H1 (cell line): ENCODE measurements around the gene PBX2. TPM values are rescaled to one million over a fixed set of nuclear protein-coding genes. Genes with fewer than 3 reads are reported as not detected.

Source experiments
- CTCF ChIA-PET: fragments of 300-600 bp; sonication (Branson Sonifier 250); formaldehyde crosslinking; loops from one replicate; lab custom pipeline; 2021; ENCODE audit not compliant: partially characterized antibody; lab: Charles Lee
- POLR2A ChIA-PET: fragments of 300-600 bp; sonication (Branson Sonifier 250); formaldehyde crosslinking; loops from one replicate; lab custom pipeline; 2021; ENCODE audit warnings: inconsistent platforms; ENCODE audit not compliant: partially characterized antibody; lab: Charles Lee
- DNase-seq, 2 experiments: peaks; one replicate each; pipeline versions ENCODE4 v3.0.0 to v3.0.0-alpha.2; 2010 to 2022; ENCODE audit warnings: low spot score in 2 of 2, low read depth in 1 of 2, mixed read lengths in 1 of 2
- FAIRE-seq: peaks from 2 replicates; lab custom pipeline; 2011; peaks lifted over from hg19 to GRCh38; lab: Jason Lieb, UNC
- H2AFZ ChIP-seq: 2 replicates; pipeline ENCODE4 v1.8.1; 2012; ENCODE audit warnings: low read length, inconsistent platforms
- H2AK5ac ChIP-seq: 2 replicates; pipeline ENCODE4 v1.6.1; 2013; ENCODE audit warnings: low read depth, low read length
- H2BK120ac ChIP-seq: replicated peaks from 2 replicates; pipeline ENCODE3; 2013; ENCODE audit warnings: low read depth, low read length, inconsistent platforms
- H2BK12ac ChIP-seq: 2 replicates; pipeline ENCODE4 v1.6.1; 2013; ENCODE audit warnings: low read depth, low read length
- H2BK15ac ChIP-seq: 2 replicates; pipeline ENCODE4 v1.6.1; 2013; ENCODE audit warnings: low read length
- H2BK20ac ChIP-seq: 2 replicates; pipeline ENCODE4 v1.6.1; 2013; ENCODE audit warnings: low read length
- H2BK5ac ChIP-seq: 2 replicates; pipeline ENCODE4 v1.6.1; 2013; ENCODE audit warnings: low read depth, low read length
- H3K14ac ChIP-seq: 2 replicates; pipeline ENCODE4 v1.6.1; 2013; ENCODE audit warnings: inconsistent platforms; ENCODE audit not compliant: insufficient read length
- H3K18ac ChIP-seq: 2 replicates; pipeline ENCODE4 v1.6.1; 2013; ENCODE audit warnings: low read length; ENCODE audit errors: extremely low read depth
- H3K23ac ChIP-seq: 2 replicates; pipeline ENCODE4 v1.6.1; 2013; ENCODE audit warnings: inconsistent platforms; ENCODE audit not compliant: insufficient read length
- H3K23me2 ChIP-seq: 2 replicates; pipeline ENCODE4 v1.6.1; 2013; ENCODE audit warnings: low read depth, low read length
- H3K27ac ChIP-seq: 2 replicates; pipeline ENCODE4 v1.6.1; 2011; ENCODE audit warnings: low read depth, low read length, inconsistent platforms
- H3K27me3 ChIP-seq, 4 experiments: replicated peaks in 1 of 4; 1 replicate in 1 of 4; 2 replicates in 3 of 4; pipeline versions ENCODE4 v1.6.1 to v1.8.1; 2011 to 2013; ENCODE audit warnings: low read length in 3 of 4, mild to moderate bottlenecking in 3 of 4, inconsistent platforms in 2 of 4, mixed read lengths in 2 of 4, moderate library complexity in 1 of 4; ENCODE audit not compliant: control insufficient read depth in 3 of 4, insufficient read depth in 3 of 4; ENCODE audit errors: extremely low read depth in 1 of 4
- H3K36me3 ChIP-seq, 4 experiments: 2 replicates each; pipeline versions ENCODE4 v1.6.1 to v1.8.1; 2011 to 2013; ENCODE audit warnings: mild to moderate bottlenecking in 4 of 4, low read length in 3 of 4, moderate library complexity in 2 of 4, control low read depth in 1 of 4, inconsistent platforms in 1 of 4; ENCODE audit not compliant: insufficient read depth in 4 of 4, control insufficient read depth in 2 of 4
- H3K4ac ChIP-seq: replicated peaks from 2 replicates; pipeline ENCODE3; 2013; ENCODE audit warnings: low read length, low read depth, mixed read lengths, inconsistent platforms; ENCODE audit not compliant: insufficient read length
- H3K4me1 ChIP-seq, 4 experiments: replicated peaks in 1 of 4; 1 replicate in 1 of 4; 2 replicates in 3 of 4; pipeline versions ENCODE4 v1.6.1 to v1.8.1; 2011 to 2013; ENCODE audit warnings: low read length in 3 of 4, inconsistent platforms in 2 of 4, mixed read lengths in 1 of 4; ENCODE audit not compliant: insufficient read depth in 4 of 4, control insufficient read depth in 3 of 4
- H3K4me2 ChIP-seq, 2 experiments: 2 replicates each; pipeline versions ENCODE4 v1.6.1 to v1.8.1; 2011 to 2013; ENCODE audit warnings: low read depth in 2 of 2, low read length in 2 of 2, control low read depth in 1 of 2, inconsistent platforms in 1 of 2, mild to moderate bottlenecking in 1 of 2; ENCODE audit not compliant: insufficient read depth in 1 of 2
- H3K4me3 ChIP-seq, 4 experiments: fragments of 200-600, 300-600 bp in 1 of 4; sonication (generic), shearing (Covaris generic), sonication (Bioruptor Twin) in 1 of 4; 2 replicates each; pipeline versions ENCODE4 v1.5.1 to v1.8.1; 2011 to 2016; ENCODE audit warnings: low read length in 4 of 4, low read depth in 3 of 4, control low read depth in 2 of 4, inconsistent platforms in 2 of 4, mild to moderate bottlenecking in 2 of 4, mixed read lengths in 1 of 4, moderate library complexity in 1 of 4; ENCODE audit not compliant: insufficient read depth in 2 of 4; ENCODE audit errors: extremely low read depth in 1 of 4
- H3K56ac ChIP-seq: replicated peaks from 2 replicates; pipeline ENCODE3; 2013; ENCODE audit warnings: low read depth, mild to moderate bottlenecking, mixed read lengths, low read length, inconsistent platforms; ENCODE audit not compliant: insufficient read length
- H3K79me1 ChIP-seq: 2 replicates; pipeline ENCODE4 v1.6.1; 2013; ENCODE audit warnings: low read depth, low read length, control low read depth
- H3K79me2 ChIP-seq, 2 experiments: 2 replicates each; pipeline versions ENCODE4 v1.6.1 to v1.8.1; 2012 to 2013; ENCODE audit warnings: low read length in 2 of 2, mild to moderate bottlenecking in 2 of 2, inconsistent platforms in 1 of 2; ENCODE audit not compliant: insufficient read depth in 2 of 2, control insufficient read depth in 1 of 2
- H3K9ac ChIP-seq, 4 experiments: replicated peaks in 1 of 4; 1 replicate in 1 of 4; 2 replicates in 3 of 4; pipeline versions ENCODE4 v1.6.1 to v1.8.1; 2011 to 2013; ENCODE audit warnings: low read depth in 3 of 4, low read length in 3 of 4, control low read depth in 2 of 4, mild to moderate bottlenecking in 2 of 4, moderate library complexity in 2 of 4, inconsistent platforms in 1 of 4; ENCODE audit errors: extremely low read depth in 1 of 4
- H3K9me3 ChIP-seq, 2 experiments: 2 replicates each; pipeline versions ENCODE4 v1.6.1 to v1.8.1; 2012 to 2013; ENCODE audit warnings: mild to moderate bottlenecking in 2 of 2, moderate library complexity in 2 of 2, control low read depth in 1 of 2, inconsistent platforms in 1 of 2, low read depth in 1 of 2, low read length in 1 of 2, mixed read lengths in 1 of 2; ENCODE audit not compliant: insufficient read depth in 2 of 2
- H4K20me1 ChIP-seq, 2 experiments: replicated peaks in 1 of 2; 2 replicates each; pipeline versions ENCODE3 to v1.8.1; 2011 to 2013; ENCODE audit warnings: inconsistent platforms in 2 of 2, low read length in 2 of 2, mild to moderate bottlenecking in 1 of 2; ENCODE audit not compliant: insufficient read depth in 2 of 2, control insufficient read depth in 1 of 2
- H4K5ac ChIP-seq: 2 replicates; pipeline ENCODE4 v1.6.1; 2013; ENCODE audit warnings: low read length, low read depth, mixed read lengths, inconsistent platforms; ENCODE audit not compliant: insufficient read length
- H4K8ac ChIP-seq: 2 replicates; pipeline ENCODE4 v1.8.0; 2013; ENCODE audit warnings: mild to moderate bottlenecking, moderate library complexity, low read length, inconsistent platforms; ENCODE audit not compliant: insufficient read depth; ENCODE audit errors: extremely low read depth
- H4K91ac ChIP-seq: replicated peaks from 2 replicates; pipeline ENCODE3; 2013; ENCODE audit warnings: low read length, mixed read lengths, inconsistent platforms; ENCODE audit not compliant: insufficient read length
- HDAC2 ChIP-seq, 2 experiments: fragments of 300-600 bp in 1 of 2; sonication (generic) in 1 of 2; IDR thresholded peaks; 2 replicates each; pipeline ENCODE4 v1.6.1; 2011 to 2012; ENCODE audit warnings: low read depth in 2 of 2, low read length in 2 of 2, mild to moderate bottlenecking in 2 of 2, moderate library complexity in 2 of 2, borderline replicate concordance in 1 of 2, inconsistent platforms in 1 of 2
- JUN ChIP-seq: IDR thresholded peaks from 2 replicates; pipeline ENCODE4 v1.6.1; 2011; ENCODE audit warnings: low read depth, mild to moderate bottlenecking, improper control_type of control experiment, low read length
- MAFK ChIP-seq: IDR thresholded peaks from 2 replicates; pipeline ENCODE4 v1.6.1; 2012; ENCODE audit warnings: low read depth, mild to moderate bottlenecking, improper control_type of control experiment, low read length
- RBBP5 ChIP-seq: IDR thresholded peaks from 2 replicates; pipeline ENCODE4 v1.7.1; 2012; ENCODE audit warnings: low read depth, mild to moderate bottlenecking, inconsistent platforms, low read length, moderate library complexity, borderline replicate concordance
- RXRA ChIP-seq: IDR thresholded peaks from 2 replicates; pipeline ENCODE4 v1.6.1; 2011; ENCODE audit warnings: low read depth, mild to moderate bottlenecking, low read length, moderate library complexity; ENCODE audit not compliant: insufficient read depth
- SAP30 ChIP-seq: fragments of 300-600 bp; sonication (generic); IDR thresholded peaks from 2 replicates; pipeline ENCODE4 v1.7.1; 2012; ENCODE audit warnings: low read length, moderate library complexity, mild to moderate bottlenecking, inconsistent platforms; ENCODE audit not compliant: insufficient read depth, insufficient replicate concordance
- TAF7 ChIP-seq: optimal IDR thresholded peaks from 2 replicates; pipeline ENCODE3; 2011; ENCODE audit warnings: low read depth, mild to moderate bottlenecking, inconsistent platforms, low read length, moderate library complexity, borderline replicate concordance
- YY1 ChIP-seq: IDR thresholded peaks from 2 replicates; pipeline ENCODE4 v1.6.1; 2011; ENCODE audit warnings: low read depth, mild to moderate bottlenecking, low read length
- polyA plus RNA-seq, 7 experiments: library from polyadenylated mRNA; depleted of rRNA in 3 of 7; stranded (reverse) in 5 of 7; unstranded in 2 of 7; fragments of >200 nt in 5 of 7; fragments of 200-250 nt in 2 of 7; gene quantifications; 1 replicate in 5 of 7; 2 replicates in 1 of 7; 4 replicates in 1 of 7; pipeline versions ENCODE4 v1.2.1 to v1.2.3, GENCODE V29; 2011 to 2013; ENCODE audit warnings: missing spikeins in 2 of 7, mixed read lengths in 2 of 7
- total RNA-seq: library from RNA; stranded (reverse); fragmentation: NEBNext Ultra II Directional; extraction: Animal tissue kit (Norgen Biotek cat#: 25700); gene quantifications from 2 replicates; pipeline ENCODE4 v1.2.1, GENCODE V29; 2021

PBX2 gene
- total and polyA plus RNA-seq, 2 of the 8 experiments (the other 6 are each of a cell fraction or from before 2014, with no cell fraction given) = 102 to 130 TPM

GRCh38 chr6:32158052-32158451 lies 31.9 kb downstream of the PBX2 start:
- Histone ChIP-seq H2BK5ac (no peak overlapping the region), H2BK15ac (no peak overlapping the region), H4K20me1 (peaks cover 0 to 2% of the 10 kb centered on the region in 2 experiments), H3K14ac (no peak overlapping the region), H4K8ac (no peak overlapping the region), H3K56ac (no peak overlapping the region), H3K79me1 (0 out of 2 replicates have a peak, but pooled peaks cover 3% of the 10 kb centered on the region), H2AFZ (no peak overlapping the region), H3K36me3 (peaks cover 4 to 14% (median 10%) of the 10 kb centered on the region in 4 experiments; a peak in 6 of 8 replicates), H3K4ac (no peak overlapping the region), H3K79me2 (peaks cover 0 to 5% of the 10 kb centered on the region in 2 experiments; a peak in 1 of 4 replicates), H3K9ac (no peak overlapping the region), H3K4me1 (peaks cover 0 to 5% (median 3%) of the 10 kb centered on the region in 4 experiments), H3K23ac (no peak overlapping the region), H3K9me3 (no peaks in the 10 kb centered on the region), H2BK12ac (no peak overlapping the region), H3K18ac (no peak overlapping the region), H3K27ac (no peak overlapping the region), H3K4me3 (no peak overlapping the region), H4K5ac (no peak overlapping the region), H3K27me3 (peaks cover 0 to 1% (median under 1%) of the 10 kb centered on the region in 4 experiments; a peak in 2 of 7 replicates), H3K23me2 (peaks cover 11% of the 10 kb centered on the region), H4K91ac (no peak overlapping the region), H3K4me2 (no peak overlapping the region), H2BK20ac (no peak overlapping the region), H2BK120ac (no peak overlapping the region), H2AK5ac (no peak overlapping the region)
- ChIA-PET CTCF (interaction anchor here (1.6 to 2.9 kb wide), 2 partner anchors 9 to 40 kb away, joined by 11 to 19 read pairs; no protein-coding TSS in a partner anchor), POLR2A (interaction anchor here (0.8 to 1.6 kb wide), 4 partner anchors 12 to 39 kb away, joined by 3 to 4 read pairs (median 3); partner anchors contain the start of gene AGPAT1)
- DNase-seq (no peak), FAIRE-seq (no peak)
- TF ChIP-seq TAF7 = no peak
- TF ChIP-seq SAP30 = no peak
- TF ChIP-seq MAFK = no peak
- TF ChIP-seq RXRA = no peak
- TF ChIP-seq YY1 = no peak
- no peak for TF ChIP-seq JUN
- no peak for TF ChIP-seq HDAC2 (IDR thresholded peaks at IDR 0.05; ENCODE audit: borderline replicate concordance in 1 of 2, low read depth in 2 of 2, low read length in 2 of 2)
- TF ChIP-seq RBBP5 = no peak
